ENCODE measurements around the gene HS3ST4.
"Not testable (repeated sequence)": the region's sequence is repeated elsewhere in the genome, so short reads cannot be mapped to it uniquely, and the experiment has no call there.

Gene HS3ST4

DNA sequence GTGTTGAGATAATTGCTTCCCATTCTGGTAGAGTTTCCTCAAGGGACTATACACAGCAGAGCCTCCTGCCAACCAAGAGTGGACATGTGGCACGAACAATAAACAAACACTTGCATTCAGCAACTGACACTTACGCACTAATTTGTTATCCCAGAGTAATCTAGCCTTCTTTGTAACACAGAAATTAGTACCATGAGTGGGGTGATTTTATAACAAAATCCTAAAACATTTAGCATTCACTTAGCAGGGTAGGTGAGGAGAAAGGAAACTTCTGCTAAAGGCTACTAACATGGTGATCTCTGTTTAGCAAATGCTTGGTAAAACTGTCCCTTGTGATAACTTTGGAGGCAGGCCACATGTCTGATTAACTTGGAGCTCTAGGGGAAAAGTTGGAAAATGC, 325.2 kb downstream of the HS3ST4 start:
- no peak for DNase-seq

GRCh38 chr16:26019381-26020242, 327.9 kb downstream of the HS3ST4 start:
- no peak for DNase-seq

- DNase-seq, result no peak
These were observed 335.1 kb downstream of the HS3ST4 start for GRCh38 chr16:26026709-26027450.

DNA sequence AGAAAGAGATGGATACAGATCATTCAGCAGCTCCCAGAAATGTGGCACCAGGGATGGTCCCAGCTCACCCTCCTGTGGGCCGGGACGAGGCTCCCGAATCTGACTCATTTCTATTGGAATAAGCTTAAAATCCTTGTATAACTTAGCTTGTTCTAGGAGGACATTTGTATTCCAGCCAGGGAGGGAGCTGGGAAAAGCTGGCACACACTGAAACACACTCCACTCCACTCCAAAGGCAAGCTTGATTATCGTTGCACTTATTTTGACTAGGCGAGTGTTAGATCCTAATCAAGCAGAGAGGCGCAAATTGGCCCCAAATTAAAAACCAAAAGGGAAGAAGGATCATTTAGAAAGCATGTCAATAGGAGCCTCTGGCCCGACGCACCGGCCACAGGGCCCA, 339.5 kb downstream of the HS3ST4 start:
- no peak for DNase-seq

DNA sequence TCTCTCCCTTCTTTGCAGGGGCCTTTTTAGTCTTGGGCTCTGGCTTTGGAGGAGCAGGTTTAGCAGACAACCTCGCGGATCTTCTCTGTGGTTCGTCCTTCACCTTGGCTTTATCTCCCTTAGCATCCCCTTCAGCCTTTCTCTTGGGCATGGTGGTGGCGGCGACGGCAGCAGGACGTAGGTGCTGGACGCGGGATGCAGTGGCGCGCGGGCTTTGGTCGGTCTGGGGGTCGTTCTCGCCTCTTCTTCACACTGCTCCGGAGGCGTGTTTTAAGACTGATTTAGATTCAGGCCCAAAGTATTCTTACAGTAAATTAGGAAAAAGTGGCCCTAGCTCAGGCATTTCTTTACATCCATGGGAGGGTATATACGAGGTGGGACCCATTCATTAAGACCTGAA, 340.9 kb downstream of the HS3ST4 start:
- not testable (repeated sequence) for DNase-seq

GRCh38 chr16:26041952-26042668, 350.4 kb downstream of the HS3ST4 start:
- DNase-seq, result no peak

- DNase-seq, result no peak
These were observed 358.7 kb downstream of the HS3ST4 start for GRCh38 chr16:26050472-26050871.

DNA sequence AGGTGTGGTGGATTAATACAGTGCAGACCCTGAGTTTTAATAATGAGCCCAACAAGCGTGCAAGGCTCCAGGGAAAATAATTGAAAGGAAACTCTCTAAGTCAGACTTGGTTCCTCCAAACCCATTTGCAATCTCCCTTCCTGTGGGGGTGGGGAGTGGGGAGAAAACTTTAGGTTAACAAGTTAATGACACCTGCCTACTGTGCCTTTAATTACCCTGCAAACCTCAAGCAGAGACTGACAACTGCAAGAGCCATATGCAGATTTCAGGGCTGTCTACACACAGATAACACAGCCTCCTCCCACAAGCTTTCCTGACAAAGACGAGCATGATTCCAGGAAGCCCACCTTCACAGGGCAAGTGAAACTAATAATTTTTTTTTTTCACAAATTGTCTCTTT, 359.3 kb downstream of the HS3ST4 start:
- DNase-seq, result no peak

DNA sequence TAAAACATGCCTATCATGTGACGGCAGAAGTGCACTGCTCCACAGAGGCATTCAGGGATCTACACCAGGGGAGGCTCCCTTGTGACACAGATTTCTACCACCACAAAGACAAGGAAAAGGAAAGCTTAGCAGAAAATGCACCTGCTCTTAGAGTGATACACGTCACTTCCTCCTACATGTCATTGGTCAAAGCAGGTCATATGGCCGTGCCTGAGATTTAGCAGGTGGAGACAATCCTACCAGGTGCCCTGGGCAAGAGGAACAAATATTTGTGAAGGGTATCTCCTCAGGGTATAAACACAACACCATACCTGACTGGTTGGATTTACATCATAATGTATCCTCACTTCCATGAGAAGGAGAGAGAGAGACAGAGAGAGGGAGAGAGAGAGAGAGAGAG, 362.1 kb downstream of the HS3ST4 start:
- DNase-seq, result no peak

GRCh38 chr16:26058326-26058725, 366.6 kb downstream of the HS3ST4 start:
- no peak for DNase-seq

- no peak for DNase-seq
These were observed 378.7 kb downstream of the HS3ST4 start for GRCh38 chr16:26070302-26071100.

DNA sequence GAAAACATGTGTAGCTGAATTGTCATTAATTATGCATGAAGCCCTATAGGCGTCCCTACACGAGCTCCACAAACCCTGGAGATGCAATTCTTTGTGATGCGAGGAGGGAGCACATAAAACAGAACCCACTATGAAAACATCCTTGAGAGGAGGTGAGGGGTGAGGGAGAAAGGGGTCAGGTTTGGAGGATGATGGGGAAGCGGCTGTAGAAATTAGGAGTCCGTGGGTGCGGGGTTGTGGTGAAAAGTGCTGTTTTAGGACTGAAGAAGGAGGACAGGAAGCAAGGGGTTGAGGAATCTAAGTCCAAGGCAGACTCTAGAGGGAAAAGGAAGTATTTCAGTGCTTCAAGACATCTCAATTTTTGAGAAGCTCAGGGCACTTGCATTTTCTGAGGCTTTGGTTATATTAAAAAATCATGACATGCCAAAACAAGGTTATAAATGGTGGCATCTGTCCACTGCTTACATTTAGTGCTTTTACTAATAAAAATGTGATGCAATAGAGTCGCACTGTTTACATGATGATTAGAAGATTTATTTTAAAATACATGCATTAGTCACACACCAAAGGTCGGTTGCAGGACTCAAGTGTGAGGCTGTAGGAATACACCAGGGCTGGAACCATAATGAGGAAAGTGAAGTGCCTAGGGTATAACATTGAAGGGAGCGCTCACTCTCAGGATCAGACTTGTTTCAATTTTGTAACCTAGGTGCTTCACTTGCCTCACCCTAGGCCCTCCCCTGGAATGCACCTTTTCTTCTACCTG, 379.5 kb downstream of the HS3ST4 start:
- DNase-seq, result no peak

- DNase-seq, result no peak
These were observed 387.1 kb downstream of the HS3ST4 start for GRCh38 chr16:26078716-26079355.

DNA sequence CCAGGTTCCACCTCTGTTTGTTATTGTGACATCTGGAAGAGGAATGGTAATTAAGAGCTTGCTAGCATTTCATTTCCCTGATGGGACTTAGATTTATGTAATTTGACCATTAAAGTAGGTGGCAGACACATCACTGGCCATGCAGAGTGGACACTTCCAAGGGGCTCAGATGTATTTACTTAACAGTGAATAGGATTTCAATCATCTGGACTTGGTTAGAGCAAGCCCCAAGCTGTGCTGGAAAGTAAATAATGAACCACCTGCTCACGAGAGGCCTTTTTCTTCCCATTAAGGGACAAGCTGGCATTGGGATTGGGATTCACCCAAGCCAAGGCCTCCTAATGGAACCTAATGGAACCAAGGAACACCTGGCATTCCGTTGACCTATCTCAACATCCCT, 395.3 kb downstream of the HS3ST4 start:
- no peak for DNase-seq

GRCh38 chr16:26091511-26091910, 399.8 kb downstream of the HS3ST4 start:
- no peak for DNase-seq

GRCh38 chr16:26098206-26098605, 406.4 kb downstream of the HS3ST4 start:
- DNase-seq, result not testable (repeated sequence)

- DNase-seq, result no peak
These were observed 410.6 kb downstream of the HS3ST4 start for GRCh38 chr16:26102369-26102768.

- no peak for DNase-seq
These were observed 417.2 kb downstream of the HS3ST4 start for GRCh38 chr16:26108836-26109505.

GRCh38 chr16:26111900-26112299, 420.1 kb downstream of the HS3ST4 start:
- DNase-seq, result no peak

- DNase-seq, result no peak
These were observed 426.8 kb downstream of the HS3ST4 start for GRCh38 chr16:26118575-26118974.

DNA sequence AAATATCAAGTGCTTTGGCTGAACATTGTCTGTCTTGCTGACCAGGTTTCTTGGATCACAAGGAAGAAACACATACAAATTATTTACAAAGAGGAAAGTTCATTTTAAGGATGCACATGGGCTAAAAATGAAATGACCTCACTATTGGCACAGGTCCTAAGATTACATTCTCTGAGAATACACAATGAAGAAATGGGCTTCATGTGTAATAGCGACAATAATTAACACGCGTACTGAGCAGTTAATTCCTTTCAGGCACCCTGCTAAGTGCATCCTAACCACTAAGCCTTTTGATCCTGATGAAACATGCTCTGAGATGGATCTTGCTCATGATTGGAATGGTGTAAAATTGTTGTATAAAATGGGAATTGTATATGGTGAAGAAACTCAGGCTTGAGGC, 429.0 kb downstream of the HS3ST4 start:
- no peak for DNase-seq
